ENCODE measurements around the gene MYO18A.

DNA sequence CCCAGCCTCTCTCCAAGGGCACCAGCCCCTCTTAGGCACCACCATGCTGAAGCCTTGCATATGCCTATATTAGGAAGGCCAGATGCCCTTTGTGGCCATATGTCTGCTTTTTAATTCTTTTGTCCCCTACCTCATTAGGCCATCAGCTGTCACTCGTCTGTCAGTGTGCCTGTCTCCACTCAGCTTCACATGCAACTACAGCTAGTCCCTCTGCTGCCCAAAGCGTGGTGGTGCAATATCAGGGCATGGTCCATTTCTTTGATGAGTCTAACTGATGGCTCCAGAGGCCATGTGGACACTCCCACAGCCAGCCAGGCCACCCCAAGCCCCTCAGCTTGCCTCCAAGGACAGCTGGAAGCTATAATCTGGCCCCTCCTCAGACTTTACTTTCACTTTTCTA, 36.3 kb downstream of the MYO18A start:
- TF ChIP-seq, protein P1, sequence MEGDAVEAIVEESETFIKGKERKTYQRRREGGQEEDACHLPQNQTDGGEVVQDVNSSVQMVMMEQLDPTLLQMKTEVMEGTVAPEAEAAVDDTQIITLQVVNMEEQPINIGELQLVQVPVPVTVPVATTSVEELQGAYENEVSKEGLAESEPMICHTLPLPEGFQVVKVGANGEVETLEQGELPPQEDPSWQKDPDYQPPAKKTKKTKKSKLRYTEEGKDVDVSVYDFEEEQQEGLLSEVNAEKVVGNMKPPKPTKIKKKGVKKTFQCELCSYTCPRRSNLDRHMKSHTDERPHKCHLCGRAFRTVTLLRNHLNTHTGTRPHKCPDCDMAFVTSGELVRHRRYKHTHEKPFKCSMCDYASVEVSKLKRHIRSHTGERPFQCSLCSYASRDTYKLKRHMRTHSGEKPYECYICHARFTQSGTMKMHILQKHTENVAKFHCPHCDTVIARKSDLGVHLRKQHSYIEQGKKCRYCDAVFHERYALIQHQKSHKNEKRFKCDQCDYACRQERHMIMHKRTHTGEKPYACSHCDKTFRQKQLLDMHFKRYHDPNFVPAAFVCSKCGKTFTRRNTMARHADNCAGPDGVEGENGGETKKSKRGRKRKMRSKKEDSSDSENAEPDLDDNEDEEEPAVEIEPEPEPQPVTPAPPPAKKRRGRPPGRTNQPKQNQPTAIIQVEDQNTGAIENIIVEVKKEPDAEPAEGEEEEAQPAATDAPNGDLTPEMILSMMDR (IDR thresholded peaks at IDR 0.05), result peak in 1 of 3 experiments; percentile 27
- TF ChIP-seq POLR2A (IDR thresholded peaks at IDR 0.05; ENCODE audit: low read depth) (no peak), POLR2AphosphoS5 (IDR thresholded peaks at IDR 0.05) (no peak)

All from esophagus muscularis mucosa (tissue), 3 donors.